H9 (cell line): ENCODE results near the gene RASGRP4. TPM values are rescaled to one million over a fixed set of nuclear protein-coding genes. Genes with fewer than 3 reads are reported as not detected.

ENCODE experiments used
- DNase-seq: peaks from one replicate; pipeline ENCODE4 v3.0.0-alpha.2; 2017
- H2AFZ ChIP-seq: one replicate; pipeline ENCODE4 v1.6.1; 2013; ENCODE audit warnings: mild to moderate bottlenecking, low read length, control low read depth, moderate library complexity
- H2AK5ac ChIP-seq: 2 replicates; pipeline ENCODE4 v1.6.1; 2013; ENCODE audit warnings: low read length, control low read depth, mixed read lengths; ENCODE audit not compliant: insufficient read length
- H2BK120ac ChIP-seq: one replicate; pipeline ENCODE4 v1.6.1; 2013; ENCODE audit warnings: low read depth, mild to moderate bottlenecking, low read length, control low read depth, inconsistent platforms; ENCODE audit not compliant: poor library complexity, severe bottlenecking
- H2BK12ac ChIP-seq: 2 replicates; pipeline ENCODE4 v1.6.1; 2013; ENCODE audit warnings: low read length, control low read depth, mixed read lengths, low read depth; ENCODE audit not compliant: insufficient read length
- H2BK15ac ChIP-seq: 2 replicates; pipeline ENCODE4 v1.6.1; 2013; ENCODE audit warnings: low read depth, low read length, control low read depth
- H2BK20ac ChIP-seq: one replicate; pipeline ENCODE4 v1.6.1; 2013; ENCODE audit warnings: low read depth, mild to moderate bottlenecking, low read length, control low read depth, inconsistent platforms; ENCODE audit not compliant: poor library complexity, severe bottlenecking
- H2BK5ac ChIP-seq: 2 replicates; pipeline ENCODE4 v1.6.1; 2013; ENCODE audit warnings: low read length, control low read depth, mixed read lengths; ENCODE audit not compliant: insufficient read length
- H3K14ac ChIP-seq: 2 replicates; pipeline ENCODE4 v1.6.1; 2013; ENCODE audit warnings: low read length, control low read depth; ENCODE audit not compliant: insufficient read depth
- H3K18ac ChIP-seq: 2 replicates; pipeline ENCODE4 v1.6.1; 2013; ENCODE audit warnings: low read depth, mild to moderate bottlenecking, mixed read lengths, low read length, control low read depth; ENCODE audit not compliant: insufficient read length
- H3K23ac ChIP-seq: 2 replicates; pipeline ENCODE4 v1.6.1; 2013; ENCODE audit warnings: low read length, control low read depth, mixed read lengths, low read depth; ENCODE audit not compliant: insufficient read length
- H3K23me2 ChIP-seq: 2 replicates; pipeline ENCODE4 v1.6.1; 2013; ENCODE audit warnings: low read depth, mild to moderate bottlenecking, mixed read lengths, low read length, control low read depth; ENCODE audit not compliant: insufficient read length, poor library complexity, severe bottlenecking
- H3K27ac ChIP-seq: 2 replicates; pipeline ENCODE4 v1.5.1; 2013; ENCODE audit warnings: low read length, control low read depth, mixed read lengths, low read depth; ENCODE audit not compliant: insufficient read length
- H3K27me3 ChIP-seq: 2 replicates; pipeline ENCODE4 v1.6.1; 2013; ENCODE audit warnings: low read length, control low read depth, inconsistent platforms; ENCODE audit not compliant: insufficient read depth
- H3K4ac ChIP-seq: 2 replicates; pipeline ENCODE4 v1.6.1; 2013; ENCODE audit warnings: low read depth, mild to moderate bottlenecking, control low read depth, inconsistent platforms, low read length, moderate library complexity
- H3K4me1 ChIP-seq: 2 replicates; pipeline ENCODE4 v1.6.1; 2013; ENCODE audit warnings: low read length, control low read depth, inconsistent platforms; ENCODE audit not compliant: insufficient read depth
- H3K4me2 ChIP-seq: 2 replicates; pipeline ENCODE4 v1.6.1; 2013; ENCODE audit warnings: low read length, control low read depth, mixed read lengths; ENCODE audit not compliant: insufficient read length, insufficient read depth
- H3K56ac ChIP-seq: 2 replicates; pipeline ENCODE4 v1.6.1; 2013; ENCODE audit warnings: low read depth, mild to moderate bottlenecking, mixed read lengths, low read length, control low read depth; ENCODE audit not compliant: insufficient read length
- H3K79me1 ChIP-seq: 2 replicates; pipeline ENCODE4 v1.6.1; 2013; ENCODE audit warnings: low read depth, mild to moderate bottlenecking, moderate library complexity, low read length, control low read depth, inconsistent platforms; ENCODE audit not compliant: insufficient read depth, poor library complexity, severe bottlenecking
- H3K79me2 ChIP-seq: 2 replicates; pipeline ENCODE4 v1.6.1; 2013; ENCODE audit warnings: low read length, control low read depth, inconsistent platforms; ENCODE audit not compliant: insufficient read depth
- H3K9ac ChIP-seq: 2 replicates; pipeline ENCODE4 v1.6.1; 2013; ENCODE audit warnings: low read length, control low read depth, mixed read lengths; ENCODE audit not compliant: insufficient read length; ENCODE audit errors: extremely low read depth
- H3K9me3 ChIP-seq: one replicate; pipeline ENCODE4 v1.6.1; 2013; ENCODE audit warnings: low read depth, low read length, inconsistent platforms; ENCODE audit not compliant: control insufficient read depth
- H3T11ph ChIP-seq: one replicate; pipeline ENCODE4 v1.6.1; 2013; ENCODE audit warnings: mild to moderate bottlenecking, low read length, control low read depth, inconsistent platforms
- H4K20me1 ChIP-seq: one replicate; pipeline ENCODE4 v1.6.1; 2013; ENCODE audit not compliant: control insufficient read depth, insufficient read length, insufficient read depth
- H4K5ac ChIP-seq: 2 replicates; pipeline ENCODE4 v1.6.1; 2013; ENCODE audit warnings: low read depth, mild to moderate bottlenecking, mixed read lengths, low read length, control low read depth; ENCODE audit not compliant: insufficient read length
- H4K8ac ChIP-seq: replicated peaks from 2 replicates; pipeline ENCODE4 v1.6.1; 2013; ENCODE audit warnings: low read length, control low read depth, mixed read lengths, low read depth; ENCODE audit not compliant: insufficient read length
- H4K91ac ChIP-seq: 2 replicates; pipeline ENCODE4 v1.6.1; 2013; ENCODE audit warnings: low read depth, mild to moderate bottlenecking, moderate library complexity, mixed read lengths, low read length, control low read depth; ENCODE audit not compliant: insufficient read length
- H3K27ac Mint-ChIP-seq, 3 experiments: 2 replicates in 2 of 3; 3 replicates in 1 of 3; pipeline ENCODE4 v1.8.0; 2020 to 2021; ENCODE audit warnings: mixed read lengths in 3 of 3, mild to moderate bottlenecking in 1 of 3, moderate library complexity in 1 of 3
- H3K27me3 Mint-ChIP-seq: 2 replicates; pipeline ENCODE4 v1.8.0; 2021; ENCODE audit warnings: low read depth, mild to moderate bottlenecking, moderate library complexity, mixed read lengths
- H3K36me3 Mint-ChIP-seq, 3 experiments: 2 replicates in 2 of 3; 3 replicates in 1 of 3; pipeline ENCODE4 v1.8.0; 2020 to 2021; ENCODE audit warnings: low read depth in 3 of 3, mixed read lengths in 3 of 3; ENCODE audit not compliant: insufficient read depth in 1 of 3
- H3K4me1 Mint-ChIP-seq, 2 experiments: 2 replicates each; pipeline ENCODE4 v1.8.0; 2020; ENCODE audit warnings: mixed read lengths in 2 of 2
- H3K4me3 Mint-ChIP-seq, 2 experiments: 2 replicates in 1 of 2; 3 replicates in 1 of 2; pipeline ENCODE4 v1.8.0; 2020 to 2021; ENCODE audit warnings: mild to moderate bottlenecking in 2 of 2, mixed read lengths in 2 of 2, moderate library complexity in 1 of 2
- H3K9me3 Mint-ChIP-seq, 2 experiments: 2 replicates in 1 of 2; 3 replicates in 1 of 2; pipeline ENCODE4 v1.8.0; 2020; ENCODE audit warnings: mild to moderate bottlenecking in 2 of 2, mixed read lengths in 2 of 2, moderate library complexity in 1 of 2
- CTCF ChIP-seq: fragments of 200-600 bp; sonication (generic); conservative IDR thresholded peaks from 3 replicates; pipeline ENCODE4 v1.8.0; 2021; ENCODE audit warnings: antibody characterized with exemption, mild to moderate bottlenecking
- WGBS: extraction: QIAGEN DNeasy Blood & Tissue Kit; methylation state at CpG from one replicate; pipeline ENCODE4 v1.1.7; 2013; ENCODE audit warnings: missing lambda C conversion rate, low lambda C conversion rate, mixed read lengths; ENCODE audit not compliant: insufficient read length; ENCODE audit errors: extremely low coverage; 5-methylcytosine and 5-hydroxymethylcytosine counted together
- total RNA-seq: library from RNA; stranded (reverse); gene quantifications from 2 replicates; pipeline ENCODE4 v1.2.1, GENCODE V29; 2021

Gene RASGRP4
- total RNA-seq, 1 experiment from 2014 or later = 0.28 TPM

GRCh38 chr19:38370299-38370698, 55.7 kb downstream of the RASGRP4 start:
- no peak overlapping the region for H2BK5ac ChIP-seq
- H3K27me3 Mint-ChIP-seq = peaks cover 48% of the 10 kb centered on the region
- H3K79me2 ChIP-seq = peaks cover 2% of the 10 kb centered on the region; the same call in 1 of the 2 replicates
- no peak overlapping the region for H2AFZ ChIP-seq
- no peak overlapping the region for H3K9ac ChIP-seq
- no peak overlapping the region for H3K4me3 Mint-ChIP-seq
- H2BK12ac ChIP-seq = no peak overlapping the region
- no peaks in the 10 kb centered on the region for H3K79me1 ChIP-seq
- H3K27me3 ChIP-seq = no peaks in the 10 kb centered on the region
- no peak overlapping the region for H2BK15ac ChIP-seq
- H3K27ac ChIP-seq = no peak overlapping the region
- no peak overlapping the region for H2BK120ac ChIP-seq
- H3K23ac ChIP-seq = no peak overlapping the region
- H4K91ac ChIP-seq = no peak overlapping the region
- peaks cover 6 to 11% of the 10 kb centered on the region in 2 experiments for H3K4me1 Mint-ChIP-seq
- peaks cover 0 to 5% (median 3%) of the 10 kb centered on the region in 3 experiments; a peak in 1 of 7 replicates for H3K36me3 Mint-ChIP-seq
- peaks cover 9% of the 10 kb centered on the region for H3K23me2 ChIP-seq
- no peaks in the 10 kb centered on the region for H4K20me1 ChIP-seq
- H3K14ac ChIP-seq = no peak overlapping the region
- H3T11ph ChIP-seq = no peak overlapping the region
- WGBS = no CpG with 5 or more reads among the region's 12 CpGs
- H3K56ac ChIP-seq = no peak overlapping the region
- no peak overlapping the region for H2AK5ac ChIP-seq
- no peak overlapping the region for H4K5ac ChIP-seq
- no peak for TF ChIP-seq CTCF
- H4K8ac ChIP-seq = no peak overlapping the region
- H3K9me3 Mint-ChIP-seq = no peaks in the 10 kb centered on the region
- no peaks in the 10 kb centered on the region for H3K9me3 ChIP-seq
- H3K27ac Mint-ChIP-seq = no peak overlapping the region
- H3K4me2 ChIP-seq = no peak overlapping the region
- DNase-seq = no peak
- no peak overlapping the region for H3K4ac ChIP-seq
- no peak overlapping the region for H2BK20ac ChIP-seq
- no peak overlapping the region for H3K18ac ChIP-seq
- no peaks in the 10 kb centered on the region for H3K4me1 ChIP-seq
